Fibroblast of lung (primary cell): Measurements from ENCODE around the gene INO80E.

Experiments used
- EZH2 ChIP-seq: IDR thresholded peaks from 2 replicates; pipeline ENCODE4 v1.5.1; 2012; ENCODE audit warnings: low read length, control low read depth, mild to moderate bottlenecking; ENCODE audit errors: missing control alignments
- TF ChIP-seq, protein P1 (sequence below), 2 donors: IDR thresholded peaks in 1 of 2; conservative IDR thresholded peaks in 1 of 2; 1 replicate in 1 of 2; 2 replicates in 1 of 2; pipeline ENCODE4 v1.5.1; 2011 to 2012; ENCODE audit warnings: low read length in 2 of 2, control low read depth in 1 of 2, inconsistent platforms in 1 of 2, low read depth in 1 of 2, mild to moderate bottlenecking in 1 of 2

DNA sequence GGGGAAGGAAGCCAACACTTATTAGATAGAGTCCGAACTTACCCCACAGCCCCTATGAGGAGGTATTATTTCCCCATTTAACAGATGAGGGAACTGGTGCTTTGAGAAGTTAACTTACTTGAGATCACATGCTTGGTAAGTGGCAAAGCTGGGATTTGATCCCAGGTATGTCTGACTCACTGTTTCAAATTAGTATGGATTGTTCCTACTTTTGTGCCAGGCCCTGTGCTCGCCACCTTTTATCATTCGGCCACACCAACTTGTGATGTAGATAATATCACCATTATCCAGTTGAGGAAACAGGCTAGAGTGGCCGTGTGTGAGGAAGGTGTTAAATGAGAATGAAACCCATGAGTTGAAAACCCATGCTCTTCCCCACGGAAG is 11.3 kb upstream of the INO80E start:
- TF ChIP-seq, protein P1, sequence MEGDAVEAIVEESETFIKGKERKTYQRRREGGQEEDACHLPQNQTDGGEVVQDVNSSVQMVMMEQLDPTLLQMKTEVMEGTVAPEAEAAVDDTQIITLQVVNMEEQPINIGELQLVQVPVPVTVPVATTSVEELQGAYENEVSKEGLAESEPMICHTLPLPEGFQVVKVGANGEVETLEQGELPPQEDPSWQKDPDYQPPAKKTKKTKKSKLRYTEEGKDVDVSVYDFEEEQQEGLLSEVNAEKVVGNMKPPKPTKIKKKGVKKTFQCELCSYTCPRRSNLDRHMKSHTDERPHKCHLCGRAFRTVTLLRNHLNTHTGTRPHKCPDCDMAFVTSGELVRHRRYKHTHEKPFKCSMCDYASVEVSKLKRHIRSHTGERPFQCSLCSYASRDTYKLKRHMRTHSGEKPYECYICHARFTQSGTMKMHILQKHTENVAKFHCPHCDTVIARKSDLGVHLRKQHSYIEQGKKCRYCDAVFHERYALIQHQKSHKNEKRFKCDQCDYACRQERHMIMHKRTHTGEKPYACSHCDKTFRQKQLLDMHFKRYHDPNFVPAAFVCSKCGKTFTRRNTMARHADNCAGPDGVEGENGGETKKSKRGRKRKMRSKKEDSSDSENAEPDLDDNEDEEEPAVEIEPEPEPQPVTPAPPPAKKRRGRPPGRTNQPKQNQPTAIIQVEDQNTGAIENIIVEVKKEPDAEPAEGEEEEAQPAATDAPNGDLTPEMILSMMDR (conservative IDR thresholded peaks at IDR 0.05 in 1 of 2, IDR thresholded peaks at IDR 0.05 in 1 of 2; ENCODE audit: low read depth in 1 of 2, low read length in 2 of 2): no peak
- no peak for TF ChIP-seq EZH2
